Muscle layer of duodenum (tissue), 2 donors: ENCODE data around the gene TBC1D7.

ENCODE experiments used
- H3K27ac ChIP-seq: one replicate; pipeline ENCODE4 v1.7.0; 2013; ENCODE audit warnings: mild to moderate bottlenecking, low read length
- H3K27me3 ChIP-seq: one replicate; pipeline ENCODE4 v1.7.0; 2013; ENCODE audit warnings: low read depth, mild to moderate bottlenecking, control low read depth, low read length
- H3K36me3 ChIP-seq, 2 donors: one replicate each; pipeline ENCODE4 v1.7.0; 2013; ENCODE audit warnings: low read length in 2 of 2, control low read depth in 1 of 2, mild to moderate bottlenecking in 1 of 2; ENCODE audit not compliant: insufficient read depth in 2 of 2, control insufficient read depth in 1 of 2
- H3K4me1 ChIP-seq, 2 donors: one replicate each; pipeline ENCODE4 v1.7.0; 2013; ENCODE audit warnings: low read length in 2 of 2, mild to moderate bottlenecking in 2 of 2, control low read depth in 1 of 2, moderate library complexity in 1 of 2; ENCODE audit not compliant: insufficient read depth in 2 of 2, control insufficient read depth in 1 of 2
- H3K4me3 ChIP-seq, 2 donors: one replicate each; pipeline ENCODE4 v1.7.0; 2013; ENCODE audit warnings: low read length in 2 of 2, low read depth in 1 of 2, mild to moderate bottlenecking in 1 of 2
- H3K9me3 ChIP-seq, 2 donors: one replicate each; pipeline ENCODE4 v1.7.0; 2013; ENCODE audit warnings: low read length in 2 of 2, control low read depth in 1 of 2, mild to moderate bottlenecking in 1 of 2; ENCODE audit not compliant: control insufficient read depth in 1 of 2
- donor health status: healthy.

TBC1D7 gene

DNA sequence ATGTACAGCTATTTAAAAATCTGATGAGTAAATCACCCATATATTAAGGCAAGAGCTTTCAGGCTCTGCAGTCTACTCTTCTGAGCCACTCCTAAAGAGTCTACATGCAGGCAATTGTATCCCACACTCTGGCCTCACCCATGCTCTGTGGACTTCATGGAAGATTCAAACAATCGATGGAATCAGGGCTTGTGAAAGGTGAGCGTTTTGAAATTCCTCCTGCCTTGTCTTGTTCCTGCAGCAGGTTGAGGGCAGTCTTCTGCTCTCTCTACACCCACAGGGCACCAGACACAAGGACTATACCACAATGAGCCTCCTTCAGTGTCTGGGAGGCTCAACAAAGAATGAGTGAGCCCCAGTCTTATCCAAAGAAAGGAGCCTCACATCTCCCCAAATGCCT is 51.1 kb downstream of the TBC1D7 start:
- peaks cover 0 to 17% of the 10 kb centered on the region in 2 donors for H3K36me3 ChIP-seq
- no peak overlapping the region for H3K27ac ChIP-seq

DNA sequence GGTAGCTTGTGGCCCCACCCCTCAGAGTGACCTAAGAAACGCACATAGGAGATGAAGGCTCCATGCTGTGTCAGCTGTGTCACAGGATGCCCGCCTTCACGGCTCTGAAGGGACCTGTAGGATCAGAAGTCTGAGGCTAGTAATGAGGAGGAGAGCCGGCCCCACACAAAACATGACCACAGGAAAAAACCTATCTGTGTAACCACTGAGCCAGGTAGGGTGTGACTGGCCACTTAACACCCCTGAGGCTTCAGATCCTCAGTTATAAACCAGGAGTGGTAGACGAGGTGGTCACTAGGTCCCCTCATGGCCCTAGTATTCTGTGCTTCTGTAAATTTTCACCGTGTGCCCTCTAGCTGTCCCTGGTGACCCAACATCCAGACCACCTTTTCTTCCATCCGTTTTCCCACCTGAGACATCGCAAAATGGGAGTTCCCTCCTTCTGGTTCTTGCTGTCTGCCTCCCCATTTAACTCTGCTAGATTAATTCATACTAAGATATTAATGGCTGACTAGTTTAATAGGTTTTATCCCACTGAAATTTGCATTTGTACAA is 52.8 kb downstream of the TBC1D7 start:
- H3K36me3 ChIP-seq: peaks cover 0 to 9% of the 10 kb centered on the region in 2 donors
- H3K4me1 ChIP-seq: no peaks in the 10 kb centered on the region
- H3K27ac ChIP-seq: no peak overlapping the region
- no peak overlapping the region for H3K4me3 ChIP-seq
- no peaks in the 10 kb centered on the region for H3K9me3 ChIP-seq
- no peaks in the 10 kb centered on the region for H3K27me3 ChIP-seq

More for the DNA sequence above, 51.1 kb downstream of the TBC1D7 start:
- H3K9me3 ChIP-seq: no peaks in the 10 kb centered on the region
- H3K4me3 ChIP-seq: no peak overlapping the region
- no peaks in the 10 kb centered on the region for H3K27me3 ChIP-seq
- H3K4me1 ChIP-seq: no peaks in the 10 kb centered on the region

DNA sequence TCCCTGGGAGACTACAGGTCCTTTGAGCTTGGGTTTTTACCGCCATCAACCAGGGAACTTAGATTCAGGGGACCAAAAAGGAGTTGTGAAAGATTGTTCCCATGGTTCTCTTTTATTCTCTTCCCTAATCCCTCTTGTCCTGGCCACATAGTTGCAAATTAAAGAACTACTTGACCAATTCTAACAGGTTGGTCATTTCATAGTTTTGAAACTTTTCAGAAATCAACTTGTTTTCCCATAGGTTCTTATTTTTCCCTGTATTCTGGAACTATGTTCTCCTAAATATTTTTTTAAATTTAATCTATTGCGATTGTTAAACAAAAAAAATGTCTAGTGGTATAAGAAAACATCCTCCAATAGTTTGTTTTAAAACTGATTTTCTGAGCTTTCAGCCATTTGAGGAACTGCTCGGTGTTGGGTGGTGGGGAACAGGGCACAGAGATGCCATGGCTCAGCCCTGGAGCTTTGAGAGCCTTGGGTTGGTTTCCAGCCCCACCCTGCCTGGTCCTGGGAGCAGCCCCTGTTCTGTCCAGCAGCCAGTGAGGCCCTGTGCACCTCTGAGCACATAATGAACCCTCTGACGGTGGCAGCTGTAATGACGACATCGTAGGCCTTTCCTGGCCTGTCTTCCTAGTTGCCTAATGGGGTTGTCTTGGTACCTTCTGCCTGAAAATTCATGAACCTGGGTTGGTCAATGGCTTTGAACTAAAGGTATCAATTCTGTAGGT is 53.5 kb downstream of the TBC1D7 start:
- Histone ChIP-seq H3K36me3 (peaks cover 0 to 4% of the 10 kb centered on the region in 2 donors), H3K4me1 (no peaks in the 10 kb centered on the region), H3K9me3 (no peaks in the 10 kb centered on the region), H3K27ac (no peak overlapping the region), H3K4me3 (peak overlapping the region in 1 of 2 donors; percentile 18), H3K27me3 (no peaks in the 10 kb centered on the region)

DNA sequence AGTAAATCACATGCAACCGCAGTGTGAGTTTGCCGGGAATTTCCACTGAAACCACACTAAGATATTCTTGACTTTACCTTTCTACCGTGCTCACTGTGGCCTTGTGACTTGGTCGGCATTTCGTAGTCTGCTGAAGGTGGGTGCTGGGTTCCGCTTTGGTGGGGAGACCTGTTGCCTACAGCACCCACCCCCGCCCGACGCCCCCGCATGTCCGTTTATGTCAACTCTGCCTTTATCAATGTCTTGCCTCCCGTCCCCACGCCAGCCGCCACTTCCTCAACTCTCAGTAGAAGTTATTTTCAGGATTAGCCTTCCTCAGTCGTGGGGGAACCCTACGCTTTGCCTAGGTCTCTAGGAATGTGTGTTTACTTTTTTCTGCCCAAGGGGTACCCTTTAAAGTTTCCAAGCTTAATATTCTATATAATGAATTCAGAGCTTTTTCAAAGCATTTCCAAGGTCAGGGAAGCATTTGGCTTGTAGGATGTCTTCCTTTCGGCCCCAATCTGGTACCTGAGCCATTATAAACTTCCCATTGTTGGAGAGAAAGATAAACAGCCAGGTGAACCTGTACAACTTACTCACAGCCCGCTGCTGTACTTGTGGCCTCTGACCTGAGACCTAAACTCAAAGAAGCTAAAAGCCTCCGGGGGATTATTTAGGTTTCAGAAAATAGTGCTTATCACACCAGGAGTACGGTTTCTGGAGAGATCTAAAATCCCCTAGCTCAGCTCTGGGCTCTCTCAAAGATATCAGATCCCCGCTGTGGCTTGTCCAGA is 54.2 kb downstream of the TBC1D7 start:
- Histone ChIP-seq H3K4me1 (no peaks in the 10 kb centered on the region), H3K27me3 (no peaks in the 10 kb centered on the region), H3K9me3 (no peaks in the 10 kb centered on the region), H3K27ac (no peak overlapping the region), H3K36me3 (peaks cover 0 to 3% of the 10 kb centered on the region in 2 donors), H3K4me3 (peak overlapping the region in 1 of 2 donors; percentile 18)

DNA sequence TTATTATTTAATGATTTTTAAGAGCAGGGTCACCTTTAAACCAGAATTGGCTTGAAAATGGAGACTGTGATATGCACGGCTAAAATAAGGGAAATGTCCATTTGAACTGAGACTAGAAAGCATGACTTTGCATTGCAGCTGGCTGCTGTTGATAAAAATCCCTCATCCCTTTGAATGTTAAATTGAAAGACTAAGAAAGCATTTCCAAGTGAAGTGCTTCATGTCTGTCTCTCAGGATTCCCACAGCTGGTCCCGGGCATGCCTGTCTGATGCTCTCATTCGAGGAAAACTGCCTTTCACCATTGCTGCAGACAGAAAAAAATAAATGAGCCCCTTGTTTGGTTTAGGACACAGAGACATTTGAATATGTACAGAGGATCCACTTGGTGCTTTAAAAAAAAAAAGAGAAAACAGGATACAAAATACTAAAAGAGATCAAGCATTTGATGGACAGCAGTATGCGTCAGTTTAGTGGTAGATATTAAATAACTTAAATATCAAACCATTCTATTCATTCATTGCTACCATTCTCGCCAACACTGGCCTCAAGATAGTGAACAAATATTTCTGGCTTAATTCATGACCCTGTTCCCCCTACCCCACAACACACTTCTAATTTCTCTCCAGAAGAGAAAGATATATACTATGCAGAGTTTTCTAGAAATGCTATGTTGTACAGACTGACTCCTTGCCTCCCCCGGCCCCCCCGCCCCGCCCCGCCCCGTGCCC is 55.0 kb downstream of the TBC1D7 start:
- Histone ChIP-seq H3K9me3 (no peaks in the 10 kb centered on the region), H3K36me3 (peaks cover 0 to 3% of the 10 kb centered on the region in 2 donors), H3K4me3 (peak overlapping the region; percentile 26 to 41), H3K27me3 (no peaks in the 10 kb centered on the region), H3K4me1 (no peaks in the 10 kb centered on the region), H3K27ac (no peak overlapping the region)

DNA sequence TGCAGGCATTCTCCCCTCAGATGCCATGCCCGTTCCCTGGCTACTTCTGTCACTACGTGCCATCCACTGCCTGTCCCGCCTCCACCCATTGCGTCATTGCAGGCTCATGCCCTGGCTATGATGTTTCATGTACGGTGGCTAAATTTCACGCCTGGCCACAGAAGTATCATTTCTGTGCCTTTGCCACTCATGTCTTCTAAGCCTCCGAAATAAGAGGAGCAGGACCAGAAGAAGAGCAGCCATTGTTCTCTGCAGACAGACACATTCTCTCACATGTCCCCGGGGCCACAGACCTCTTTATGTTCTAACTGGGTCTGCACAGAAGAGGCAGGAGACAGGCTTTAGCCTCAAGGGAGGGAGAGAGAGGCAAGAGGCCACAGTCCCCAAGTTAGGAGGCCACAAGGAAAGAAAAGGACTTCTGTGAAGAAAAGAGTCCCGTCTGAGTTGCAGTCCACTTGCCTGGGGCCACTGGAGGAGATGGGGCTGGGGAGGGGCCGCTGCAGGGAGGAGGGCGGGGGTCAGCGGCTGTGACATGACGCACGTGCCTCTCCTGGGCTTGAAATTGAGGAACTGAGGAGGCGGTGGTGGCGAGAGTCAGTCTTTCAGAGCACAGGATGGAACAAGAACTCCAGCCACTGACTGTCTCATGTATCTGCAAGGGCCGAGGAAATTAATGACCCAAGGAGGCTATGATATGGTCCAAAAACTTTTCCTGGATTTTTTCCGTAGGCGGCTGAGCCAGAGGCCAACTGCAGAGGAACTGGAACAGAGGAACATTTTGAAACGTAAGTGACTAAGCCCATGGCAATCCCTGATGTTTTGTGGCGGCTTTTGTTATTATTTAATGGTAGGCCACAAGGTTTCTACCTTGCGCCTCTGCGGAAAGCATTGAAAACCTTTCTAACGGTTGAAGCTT is 55.9 kb downstream of the TBC1D7 start:
- H3K9me3 ChIP-seq: no peaks in the 10 kb centered on the region
- H3K4me3 ChIP-seq: peak overlapping the region in 1 of 2 donors; percentile 41
- H3K4me1 ChIP-seq: no peaks in the 10 kb centered on the region
- peaks cover 0 to 3% of the 10 kb centered on the region in 2 donors for H3K36me3 ChIP-seq
- no peaks in the 10 kb centered on the region for H3K27me3 ChIP-seq
- H3K27ac ChIP-seq: no peak overlapping the region

DNA sequence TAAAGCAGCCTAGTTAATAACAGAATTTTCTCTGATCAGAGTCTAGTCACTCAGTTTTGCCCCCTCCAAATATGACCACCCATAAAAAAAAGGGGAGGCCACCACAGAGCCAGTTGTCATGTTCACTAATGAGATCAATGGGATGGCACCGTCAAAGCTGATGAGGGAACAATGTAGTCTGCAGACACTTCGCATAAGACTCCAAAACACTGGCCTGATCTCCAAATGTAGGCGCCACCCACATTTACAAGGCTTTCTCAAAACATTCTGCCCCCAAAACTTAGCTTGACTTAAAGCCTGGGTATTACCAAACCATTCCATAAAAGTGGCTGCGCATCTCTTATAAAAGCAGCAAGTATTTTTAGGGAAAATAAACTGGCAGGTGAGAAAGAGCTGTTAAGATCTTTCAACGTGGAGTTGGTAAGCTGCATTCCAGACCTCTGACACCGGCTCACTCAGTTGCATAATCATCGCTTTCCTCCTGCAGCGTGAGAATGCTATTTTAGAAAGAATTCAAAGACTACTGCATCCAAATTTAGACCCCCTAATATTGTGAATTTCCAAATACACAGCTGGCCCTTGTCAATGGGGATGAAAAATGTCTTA is 59.3 kb downstream of the TBC1D7 start:
- Histone ChIP-seq H3K4me3 (no peak overlapping the region), H3K4me1 (no peaks in the 10 kb centered on the region), H3K9me3 (no peaks in the 10 kb centered on the region), H3K27ac (no peak overlapping the region), H3K36me3 (peaks cover 0 to 3% of the 10 kb centered on the region in 2 donors), H3K27me3 (no peaks in the 10 kb centered on the region)

DNA sequence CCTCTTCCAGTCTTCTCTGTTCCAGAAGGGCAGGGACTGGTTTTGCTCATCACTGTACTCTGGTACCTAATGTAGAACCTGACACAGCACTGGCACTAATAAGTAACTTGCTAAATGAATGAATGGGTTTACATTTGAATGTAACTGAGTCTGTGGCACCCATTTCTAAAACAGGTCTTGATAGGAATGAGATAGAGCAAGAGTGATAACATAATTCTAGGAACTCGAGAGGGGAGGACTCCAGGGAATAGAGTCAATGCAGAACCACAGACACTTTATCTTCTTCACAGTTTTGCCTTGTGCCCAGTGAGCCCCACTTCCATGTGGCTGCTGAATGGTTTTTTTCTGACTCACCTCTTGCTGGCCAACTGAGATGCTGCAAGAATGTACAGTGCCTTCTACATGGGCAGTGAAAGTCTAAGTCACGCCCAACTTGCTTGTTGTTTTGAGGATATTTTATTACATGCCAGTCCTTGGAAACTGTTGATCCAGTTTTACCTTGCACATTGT is 61.1 kb downstream of the TBC1D7 start:
- H3K27me3 ChIP-seq: no peaks in the 10 kb centered on the region

DNA sequence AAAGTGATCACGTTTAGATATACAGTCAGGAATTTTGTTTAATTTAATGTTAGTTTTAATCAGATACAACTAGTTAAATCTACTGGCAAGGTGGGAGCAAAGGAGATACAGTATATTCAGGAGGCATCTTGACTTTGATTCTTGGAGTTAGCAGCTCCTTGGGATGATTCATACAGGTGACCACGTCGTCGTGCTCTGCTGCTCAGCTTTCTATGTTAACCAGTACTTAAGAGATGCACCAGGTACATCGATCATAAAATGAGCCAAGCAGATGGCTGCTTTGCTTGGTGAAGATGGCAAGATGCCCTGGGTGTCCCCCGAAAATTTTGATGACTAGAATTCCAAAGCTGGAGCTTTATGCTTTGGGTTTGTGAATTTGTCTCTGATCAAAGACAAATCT is 64.7 kb downstream of the TBC1D7 start:
- no peaks in the 10 kb centered on the region for H3K27me3 ChIP-seq
- no peaks in the 10 kb centered on the region for H3K4me1 ChIP-seq
- H3K9me3 ChIP-seq: no peaks in the 10 kb centered on the region
- no peaks in the 10 kb centered on the region for H3K36me3 ChIP-seq
- H3K4me3 ChIP-seq: no peak overlapping the region
- no peak overlapping the region for H3K27ac ChIP-seq

More for the DNA sequence above, 61.1 kb downstream of the TBC1D7 start:
- Histone ChIP-seq H3K4me3 (no peak overlapping the region), H3K9me3 (no peaks in the 10 kb centered on the region), H3K36me3 (no peaks in the 10 kb centered on the region), H3K27ac (no peak overlapping the region), H3K4me1 (no peaks in the 10 kb centered on the region)
